Measurements from ENCODE around the gene GPR35.

Gene GPR35

DNA sequence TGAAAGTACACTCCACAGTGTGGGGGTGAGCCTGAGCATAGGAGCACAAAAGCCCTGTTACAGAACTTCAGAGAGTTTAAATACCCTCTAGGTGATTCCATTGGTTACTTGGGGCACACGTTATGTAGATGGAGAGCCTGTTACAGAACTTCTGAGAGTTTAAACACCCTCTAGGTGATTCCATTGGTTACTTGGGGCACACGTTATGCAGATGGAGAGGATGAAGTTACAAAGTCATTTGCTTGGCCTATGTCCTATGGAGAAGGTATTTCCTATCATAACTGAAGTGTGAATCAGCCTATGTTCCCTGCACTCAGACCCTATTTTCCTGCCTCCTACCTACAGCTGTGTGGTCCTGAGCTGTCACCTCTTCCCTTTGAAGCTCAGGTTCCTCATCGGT lies 42.5 kb upstream of the GPR35 start:
- no peak for DNase-seq (ENCODE audit: low read depth in 1 of 2, low spot score in 1 of 2)
- H3K27ac ChIP-seq (replicated peaks) = no peak overlapping the region
- no peaks in the 10 kb centered on the region for H3K27me3 ChIP-seq (ENCODE audit: insufficient read depth, poor library complexity, severe bottlenecking)
- TF ChIP-seq SPI1 (IDR thresholded peaks at IDR 0.05; ENCODE audit: borderline replicate concordance, low read depth) (no peak), GABPA (IDR thresholded peaks at IDR 0.05; ENCODE audit: low read depth) (no peak), POLR2AphosphoS5 (IDR thresholded peaks at IDR 0.05; ENCODE audit: low read depth) (no peak)
- TF ChIP-seq, protein P1, sequence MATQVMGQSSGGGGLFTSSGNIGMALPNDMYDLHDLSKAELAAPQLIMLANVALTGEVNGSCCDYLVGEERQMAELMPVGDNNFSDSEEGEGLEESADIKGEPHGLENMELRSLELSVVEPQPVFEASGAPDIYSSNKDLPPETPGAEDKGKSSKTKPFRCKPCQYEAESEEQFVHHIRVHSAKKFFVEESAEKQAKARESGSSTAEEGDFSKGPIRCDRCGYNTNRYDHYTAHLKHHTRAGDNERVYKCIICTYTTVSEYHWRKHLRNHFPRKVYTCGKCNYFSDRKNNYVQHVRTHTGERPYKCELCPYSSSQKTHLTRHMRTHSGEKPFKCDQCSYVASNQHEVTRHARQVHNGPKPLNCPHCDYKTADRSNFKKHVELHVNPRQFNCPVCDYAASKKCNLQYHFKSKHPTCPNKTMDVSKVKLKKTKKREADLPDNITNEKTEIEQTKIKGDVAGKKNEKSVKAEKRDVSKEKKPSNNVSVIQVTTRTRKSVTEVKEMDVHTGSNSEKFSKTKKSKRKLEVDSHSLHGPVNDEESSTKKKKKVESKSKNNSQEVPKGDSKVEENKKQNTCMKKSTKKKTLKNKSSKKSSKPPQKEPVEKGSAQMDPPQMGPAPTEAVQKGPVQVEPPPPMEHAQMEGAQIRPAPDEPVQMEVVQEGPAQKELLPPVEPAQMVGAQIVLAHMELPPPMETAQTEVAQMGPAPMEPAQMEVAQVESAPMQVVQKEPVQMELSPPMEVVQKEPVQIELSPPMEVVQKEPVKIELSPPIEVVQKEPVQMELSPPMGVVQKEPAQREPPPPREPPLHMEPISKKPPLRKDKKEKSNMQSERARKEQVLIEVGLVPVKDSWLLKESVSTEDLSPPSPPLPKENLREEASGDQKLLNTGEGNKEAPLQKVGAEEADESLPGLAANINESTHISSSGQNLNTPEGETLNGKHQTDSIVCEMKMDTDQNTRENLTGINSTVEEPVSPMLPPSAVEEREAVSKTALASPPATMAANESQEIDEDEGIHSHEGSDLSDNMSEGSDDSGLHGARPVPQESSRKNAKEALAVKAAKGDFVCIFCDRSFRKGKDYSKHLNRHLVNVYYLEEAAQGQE (IDR thresholded peaks at IDR 0.05; ENCODE audit: insufficient replicate concordance, low read depth) = no peak
- TF ChIP-seq, protein P2, sequence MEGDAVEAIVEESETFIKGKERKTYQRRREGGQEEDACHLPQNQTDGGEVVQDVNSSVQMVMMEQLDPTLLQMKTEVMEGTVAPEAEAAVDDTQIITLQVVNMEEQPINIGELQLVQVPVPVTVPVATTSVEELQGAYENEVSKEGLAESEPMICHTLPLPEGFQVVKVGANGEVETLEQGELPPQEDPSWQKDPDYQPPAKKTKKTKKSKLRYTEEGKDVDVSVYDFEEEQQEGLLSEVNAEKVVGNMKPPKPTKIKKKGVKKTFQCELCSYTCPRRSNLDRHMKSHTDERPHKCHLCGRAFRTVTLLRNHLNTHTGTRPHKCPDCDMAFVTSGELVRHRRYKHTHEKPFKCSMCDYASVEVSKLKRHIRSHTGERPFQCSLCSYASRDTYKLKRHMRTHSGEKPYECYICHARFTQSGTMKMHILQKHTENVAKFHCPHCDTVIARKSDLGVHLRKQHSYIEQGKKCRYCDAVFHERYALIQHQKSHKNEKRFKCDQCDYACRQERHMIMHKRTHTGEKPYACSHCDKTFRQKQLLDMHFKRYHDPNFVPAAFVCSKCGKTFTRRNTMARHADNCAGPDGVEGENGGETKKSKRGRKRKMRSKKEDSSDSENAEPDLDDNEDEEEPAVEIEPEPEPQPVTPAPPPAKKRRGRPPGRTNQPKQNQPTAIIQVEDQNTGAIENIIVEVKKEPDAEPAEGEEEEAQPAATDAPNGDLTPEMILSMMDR (IDR thresholded peaks at IDR 0.05; ENCODE audit: insufficient read depth, low read length) = no peak
- H3K4me3 ChIP-seq (replicated peaks; ENCODE audit: insufficient read depth, low read length) = no peak overlapping the region

DNA sequence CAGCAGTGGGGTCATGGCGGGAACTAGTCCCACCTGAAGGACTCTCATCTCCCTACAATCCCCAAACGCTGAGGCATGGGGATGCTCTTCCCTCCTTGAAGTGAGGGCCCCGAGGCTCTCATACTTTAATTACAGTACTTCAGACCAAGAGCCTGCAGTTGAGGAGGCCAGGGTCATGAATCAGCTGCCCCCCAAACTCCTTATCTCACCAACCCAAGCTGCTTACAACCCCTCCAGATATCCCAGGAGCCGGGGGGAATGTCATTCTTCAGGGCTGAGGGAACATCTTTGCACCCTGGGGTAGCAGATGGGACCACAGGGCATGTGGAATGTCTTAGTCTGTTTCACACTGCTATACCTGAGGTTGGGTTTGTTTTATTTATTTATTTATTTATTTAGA lies 41.5 kb upstream of the GPR35 start:
- Histone ChIP-seq H3K4me3 (replicated peaks; ENCODE audit: insufficient read depth, low read length) (no peak overlapping the region), H3K27ac (replicated peaks) (peak overlapping the region; percentile 43), H3K27me3 (ENCODE audit: insufficient read depth, poor library complexity, severe bottlenecking) (no peaks in the 10 kb centered on the region)
- no peak for DNase-seq (ENCODE audit: low read depth in 1 of 2, low spot score in 1 of 2)
- TF ChIP-seq, protein P2 (IDR thresholded peaks at IDR 0.05; ENCODE audit: insufficient read depth, low read length) = no peak
- TF ChIP-seq, protein P1 (IDR thresholded peaks at IDR 0.05; ENCODE audit: insufficient replicate concordance, low read depth) = no peak
- no peak for TF ChIP-seq SPI1 (IDR thresholded peaks at IDR 0.05; ENCODE audit: borderline replicate concordance, low read depth)
- no peak for TF ChIP-seq GABPA (IDR thresholded peaks at IDR 0.05; ENCODE audit: low read depth)
- no peak for TF ChIP-seq POLR2AphosphoS5 (IDR thresholded peaks at IDR 0.05; ENCODE audit: low read depth)

DNA sequence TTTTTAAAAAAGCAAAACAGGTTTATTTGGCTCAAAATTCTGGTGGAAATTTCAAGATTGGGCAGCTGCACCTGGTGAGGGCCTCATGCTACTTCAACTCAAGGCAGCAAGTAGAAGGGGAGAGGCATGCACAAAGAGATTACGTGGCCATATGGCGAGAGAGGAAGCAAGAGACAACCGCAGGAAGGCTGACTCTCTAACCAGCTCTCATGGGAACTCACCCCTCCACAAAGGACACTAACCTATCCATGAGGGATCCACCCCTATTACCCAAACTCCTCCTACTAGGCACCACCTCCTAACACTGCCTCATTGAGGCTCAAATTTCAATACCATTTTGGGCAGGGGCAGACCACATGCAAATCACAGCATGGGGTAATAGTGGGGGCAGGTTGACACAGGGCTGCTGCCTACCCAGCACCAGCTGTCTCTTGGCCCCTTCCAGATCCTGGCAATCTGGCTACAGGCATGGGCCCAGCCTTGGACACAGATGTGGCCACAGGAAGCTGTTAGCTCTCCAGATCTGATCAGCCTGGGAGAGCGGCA lies 40.7 kb upstream of the GPR35 start:
- no peak overlapping the region for H3K4me3 ChIP-seq (replicated peaks; ENCODE audit: insufficient read depth, low read length)
- H3K27ac ChIP-seq (replicated peaks) = peak overlapping the region; percentile 43
- no peaks in the 10 kb centered on the region for H3K27me3 ChIP-seq (ENCODE audit: insufficient read depth, poor library complexity, severe bottlenecking)
- TF ChIP-seq POLR2AphosphoS5 (IDR thresholded peaks at IDR 0.05; ENCODE audit: low read depth) = peak; percentile 73
- TF ChIP-seq, protein P2 (IDR thresholded peaks at IDR 0.05; ENCODE audit: insufficient read depth, low read length) = no peak
- TF ChIP-seq GABPA (IDR thresholded peaks at IDR 0.05; ENCODE audit: low read depth) = no peak
- peak; percentile 34; the same call in 1 of the 2 replicates for TF ChIP-seq SPI1 (IDR thresholded peaks at IDR 0.05; ENCODE audit: borderline replicate concordance, low read depth)
- TF ChIP-seq, protein P1 (IDR thresholded peaks at IDR 0.05; ENCODE audit: insufficient replicate concordance, low read depth) = no peak
- peak; percentile 91 to 94 for DNase-seq (ENCODE audit: low read depth in 1 of 2, low spot score in 1 of 2)

Measured in HL-60 (cell line).